ENCODE data around the gene NOTCH2NLA.
"Not testable (repeated sequence)": the region's sequence is repeated elsewhere in the genome, so short reads cannot be mapped to it uniquely, and the experiment has no call there.

DNA sequence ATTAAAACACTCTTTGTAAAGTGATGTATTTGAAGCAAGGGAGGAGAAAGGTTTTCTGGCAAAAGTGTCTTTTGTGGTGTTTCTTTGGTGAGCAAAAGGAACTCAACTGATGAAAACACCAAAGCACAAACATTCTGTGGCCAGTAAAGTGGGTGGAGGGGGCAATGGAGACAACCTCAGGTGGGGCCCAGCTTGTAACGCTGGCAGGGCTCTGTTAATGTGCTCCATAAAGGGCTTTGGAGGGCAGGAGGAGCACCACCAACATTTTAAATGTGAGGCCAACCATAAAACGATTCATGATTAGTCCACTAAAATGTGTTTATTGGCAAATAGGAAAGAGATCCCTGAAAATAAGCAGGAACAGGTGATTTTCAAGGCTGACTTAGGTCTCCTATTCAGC, 7.8 kb upstream of the NOTCH2NLA start:
- not testable (repeated sequence) for TF ChIP-seq POLR2A (IDR thresholded peaks at IDR 0.05; ENCODE audit: low read depth, low read length); POLR2AphosphoS5 (IDR thresholded peaks at IDR 0.05; ENCODE audit: low read depth, low read length); TAF1 (IDR thresholded peaks at IDR 0.05; ENCODE audit: borderline replicate concordance, low read depth, low read length)

Data from GM12892 (cell line).